Activated CD8-positive, alpha-beta memory T cell treated with anti-CD3 and anti-CD28 coated beads for 1 hour (primary cell): ENCODE results near the gene UVSSA.
"Not testable (repeated sequence)": the region's sequence is repeated elsewhere in the genome, so short reads cannot be mapped to it uniquely, and the experiment has no call there.

ENCODE experiments used
- DNase-seq, 2 donors: peaks; one replicate each; pipeline ENCODE4 v3.0.0-alpha.2; 2020; ENCODE audit warnings: low read depth in 1 of 2; ENCODE audit errors: extremely low read depth in 1 of 2

The UVSSA gene

GRCh38 chr4:1385373-1386340, 38.6 kb downstream of the UVSSA start:
- no peak for DNase-seq

- not testable (repeated sequence) for DNase-seq
These were observed 46.4 kb downstream of the UVSSA start for GRCh38 chr4:1393363-1393762.

DNA sequence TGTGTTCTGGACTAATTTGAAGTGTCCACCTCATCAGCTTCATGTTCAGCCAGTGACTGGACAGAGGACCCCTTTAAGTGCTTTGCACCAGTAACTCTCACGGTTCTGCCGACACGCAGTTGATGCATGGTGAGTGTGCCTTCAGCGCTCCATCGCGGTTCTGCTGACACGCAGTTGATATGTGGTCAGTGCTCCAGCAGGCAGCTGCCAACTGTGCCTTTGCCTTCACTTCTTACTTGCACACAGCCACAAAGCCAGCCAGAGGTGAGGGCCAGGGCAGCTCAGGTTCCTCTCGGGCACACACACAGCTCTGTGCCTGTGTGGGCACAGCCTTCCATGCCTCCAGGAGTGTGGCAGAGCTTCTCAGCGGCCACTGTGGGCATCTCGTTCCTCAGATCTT, 46.9 kb downstream of the UVSSA start:
- no peak for DNase-seq

GRCh38 chr4:1394554-1395388, 47.8 kb downstream of the UVSSA start:
- DNase-seq: not testable (repeated sequence)

DNA sequence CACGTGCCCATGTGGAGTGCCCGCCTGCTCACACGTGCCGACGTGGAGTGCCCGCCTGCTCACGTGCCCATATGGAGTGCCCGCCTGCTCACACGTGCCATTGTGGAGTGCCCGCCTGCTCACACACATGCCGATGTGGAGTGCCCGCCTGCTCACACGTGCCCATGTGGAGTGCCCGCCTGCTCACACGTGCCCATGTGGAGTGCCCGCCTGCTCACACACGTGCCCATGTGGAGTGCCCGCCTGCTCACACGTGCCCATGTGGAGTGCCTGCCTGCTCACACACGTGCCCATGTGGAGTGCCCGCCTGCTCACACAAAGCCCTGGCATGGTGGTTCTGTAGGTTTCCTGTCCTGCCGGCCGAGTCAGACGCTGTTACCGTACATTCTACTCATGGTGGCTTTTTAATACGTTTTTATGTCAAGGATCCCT, 48.4 kb downstream of the UVSSA start:
- DNase-seq: not testable (repeated sequence)

- no peak for DNase-seq
These were observed 49.2 kb downstream of the UVSSA start for GRCh38 chr4:1395941-1396805.

- no peak for DNase-seq
These were observed 49.9 kb downstream of the UVSSA start for GRCh38 chr4:1396806-1397455.

DNA sequence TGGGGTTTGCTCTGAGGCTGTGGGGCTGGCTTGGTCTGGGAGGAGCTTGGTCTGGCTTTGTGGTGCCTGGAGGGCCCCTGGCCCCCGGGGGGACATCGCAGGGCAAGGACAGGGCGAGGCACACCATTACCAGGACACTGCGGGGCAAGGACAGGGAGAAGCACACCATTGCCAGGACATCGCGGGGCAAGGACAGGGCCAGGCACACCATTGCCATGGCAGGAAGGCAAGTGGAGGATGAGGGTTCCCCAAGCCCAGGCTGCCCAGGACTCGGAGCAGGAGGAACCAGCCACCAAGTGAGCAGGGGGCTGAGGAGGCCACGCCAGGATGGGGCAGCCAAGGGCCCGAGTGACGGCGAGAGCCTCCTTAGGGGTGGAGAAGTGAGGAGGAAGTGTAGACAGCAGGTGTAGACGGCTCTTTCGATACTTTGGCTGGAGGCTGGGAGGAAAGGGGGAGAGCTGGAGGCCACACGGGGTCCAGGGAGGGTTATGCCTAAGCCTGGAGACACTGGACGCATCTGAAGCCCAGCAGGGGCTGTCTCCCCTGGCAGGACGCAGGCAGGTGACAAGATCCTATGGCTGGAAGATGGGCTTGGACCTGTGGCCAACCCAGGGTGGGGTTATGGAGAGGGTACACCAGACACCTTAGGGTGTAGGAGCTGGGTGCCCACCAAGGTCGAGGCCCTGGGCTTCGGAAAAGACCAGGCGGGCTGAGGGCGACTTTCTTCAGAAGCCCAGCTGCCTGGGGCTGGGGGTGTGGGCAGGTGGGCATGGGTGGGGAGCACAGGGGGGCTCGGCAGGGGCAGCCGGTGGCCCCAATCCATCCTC, 51.9 kb downstream of the UVSSA start:
- DNase-seq: no peak

DNA sequence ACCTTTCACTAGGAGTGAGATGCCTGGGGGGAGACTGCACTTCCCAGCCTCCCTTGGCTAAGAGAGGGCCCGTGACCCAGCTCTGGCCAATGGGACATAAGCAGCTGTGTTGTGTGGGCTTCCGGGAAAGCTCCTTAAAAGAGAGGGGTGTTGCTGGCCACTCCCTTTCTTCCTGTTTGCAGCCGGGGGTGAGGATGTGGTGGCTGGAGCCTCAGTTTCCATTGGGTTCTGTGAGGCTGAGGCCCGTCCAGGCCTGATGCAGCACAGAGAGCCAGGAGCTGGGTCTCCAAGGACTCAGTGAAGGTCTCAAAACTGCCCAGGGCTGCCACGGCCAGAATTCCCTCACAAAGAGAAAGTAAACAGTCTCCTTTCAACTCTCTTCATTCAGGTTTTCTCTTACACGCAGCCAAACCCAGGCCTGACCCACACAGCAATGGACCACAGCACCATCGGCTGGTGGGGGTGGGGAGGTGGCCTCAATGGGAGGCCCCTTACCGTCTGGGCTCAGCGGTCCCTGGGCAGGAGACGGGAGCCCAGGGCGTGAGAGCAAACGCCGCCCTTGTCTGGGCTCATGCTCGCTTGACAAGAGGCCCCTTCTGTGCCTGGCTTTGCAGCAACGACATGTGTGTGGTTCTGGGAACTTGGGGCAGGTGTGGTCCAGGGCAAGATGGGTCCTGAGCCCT, 52.6 kb downstream of the UVSSA start:
- no peak for DNase-seq

DNA sequence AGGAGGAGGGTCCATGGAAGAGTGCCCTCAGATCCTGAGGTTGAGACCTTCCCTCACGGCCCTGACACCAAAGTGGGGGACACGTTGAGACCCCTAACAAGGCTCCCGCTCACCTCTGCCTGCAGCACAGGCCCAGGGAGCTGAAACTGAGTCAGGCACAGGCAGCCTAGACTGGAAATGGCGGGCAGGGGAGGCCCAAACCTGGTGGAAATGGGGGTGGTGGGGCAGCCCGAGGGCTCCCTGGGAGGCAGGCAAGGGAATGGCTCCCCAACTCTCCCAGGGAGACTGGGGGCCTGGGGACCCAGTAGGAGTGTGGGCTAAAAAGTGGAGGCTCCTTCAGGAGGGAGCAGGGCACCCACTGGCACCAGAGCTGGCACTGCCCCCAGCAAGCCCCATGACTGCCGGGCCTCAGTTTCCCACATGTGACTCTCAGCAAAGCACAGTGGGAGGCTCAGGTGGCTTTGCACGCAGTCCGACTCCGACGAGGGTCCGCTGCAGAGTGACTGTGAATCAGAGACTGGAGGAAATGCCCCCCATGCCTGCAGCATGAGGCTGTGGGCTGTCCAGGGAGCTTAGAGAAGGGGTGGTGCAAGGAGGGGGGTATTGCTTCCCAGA, 53.3 kb downstream of the UVSSA start:
- DNase-seq: no peak

GRCh38 chr4:1400831-1401408, 53.9 kb downstream of the UVSSA start:
- DNase-seq: no peak

DNA sequence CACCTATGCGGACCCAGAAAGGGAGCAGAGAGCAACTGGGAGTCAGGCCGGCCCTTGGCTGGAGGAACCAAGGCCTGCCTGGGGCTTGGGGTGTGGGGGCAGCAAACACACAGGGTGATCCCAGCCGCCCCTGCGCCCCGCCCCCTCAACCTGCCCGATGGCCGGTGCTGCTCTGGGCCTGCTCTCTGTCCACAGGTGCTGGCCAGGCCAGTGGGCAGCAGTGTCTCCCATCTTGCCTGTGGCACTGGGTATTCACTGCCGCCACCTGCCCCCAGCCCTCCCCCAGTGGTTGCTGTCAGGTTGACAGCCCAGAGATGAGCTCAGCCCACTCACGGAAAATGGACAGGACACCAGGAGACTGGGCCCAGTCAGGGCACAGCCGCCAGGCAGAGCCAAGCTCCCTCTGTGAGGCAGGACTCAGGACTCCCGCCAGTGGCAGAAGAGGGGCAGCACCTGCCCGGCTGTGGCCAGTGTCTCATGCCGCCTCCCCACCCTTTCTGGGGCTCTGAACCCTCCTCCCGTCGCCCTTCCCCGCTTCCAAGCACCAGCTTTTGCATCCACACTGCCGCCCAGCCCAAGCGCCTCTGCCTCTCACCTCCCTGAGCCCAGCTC, 54.5 kb downstream of the UVSSA start:
- no peak for DNase-seq

DNA sequence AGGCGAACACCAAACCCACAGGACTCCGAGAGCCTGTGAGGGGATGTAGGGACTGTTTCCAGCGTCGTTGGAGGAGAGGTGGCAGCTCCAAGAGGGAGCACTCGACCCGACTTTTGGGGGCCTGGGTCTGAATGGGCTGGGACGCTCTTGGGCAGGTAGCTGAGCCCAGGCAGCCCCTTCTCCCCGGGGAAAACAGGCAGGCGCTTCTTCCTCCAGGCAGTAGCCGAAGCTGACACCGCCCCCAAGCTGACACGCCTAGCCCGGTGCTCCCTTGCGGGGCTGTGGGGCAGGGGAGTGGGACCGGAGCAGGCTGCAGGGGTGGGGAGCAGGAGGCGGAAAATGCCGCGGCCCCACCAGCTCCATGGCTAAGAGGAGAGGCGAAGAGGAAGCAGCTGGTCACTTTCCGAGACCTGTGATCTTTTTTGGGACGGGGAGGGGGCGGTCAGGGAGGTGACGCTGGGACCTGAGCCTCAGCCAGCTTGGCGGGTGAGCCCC, 55.1 kb downstream of the UVSSA start:
- DNase-seq: no peak

GRCh38 chr4:1402516-1403091, 55.6 kb downstream of the UVSSA start:
- DNase-seq: no peak

DNA sequence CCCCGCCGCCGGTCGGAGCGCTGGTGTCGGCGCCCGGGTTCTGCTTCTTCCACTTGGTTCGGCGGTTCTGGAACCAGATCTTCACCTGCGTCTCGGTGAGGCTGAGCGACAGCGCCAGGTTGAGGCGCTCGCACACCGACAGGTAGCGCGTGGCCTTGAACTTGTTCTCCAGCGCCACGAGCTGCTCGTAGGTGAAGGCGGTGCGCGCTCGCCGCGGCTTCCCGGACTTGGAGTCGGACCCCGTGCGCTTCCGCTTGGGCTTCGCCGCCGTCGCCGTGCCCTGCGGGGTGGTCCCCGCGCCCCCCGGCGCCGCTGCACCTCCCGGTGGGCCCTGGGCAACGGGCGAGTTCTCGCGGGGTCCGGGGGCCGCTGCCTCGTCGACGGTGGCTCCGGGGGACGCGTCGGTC, 56.2 kb downstream of the UVSSA start:
- no peak for DNase-seq

GRCh38 chr4:1403591-1404572, 56.9 kb downstream of the UVSSA start:
- no peak for DNase-seq
